HepG2 (cell line): ENCODE measurements around the gene PPP1R18. TPM values are rescaled to one million over a fixed set of nuclear protein-coding genes. Genes with fewer than 3 reads are reported as not detected.
A peak's percentile ranks its signal among the peaks of the same experiment; 100 is the strongest.

Source experiments
- ATAC-seq: fragments of 200-7000 bp; cut with Tn5 transposase; 3 replicates; pipeline ENCODE4 v1.9.1; 2020; ENCODE audit warnings: mild to moderate bottlenecking, moderate library complexity
- BruUV-seq: library from RNA; stranded (reverse); fragments of 400-500 nt; replicated peaks from 2 replicates; lab custom pipeline; 2021; lab: Mats Ljungman, UMichigan
- CTCF ChIA-PET: fragments of 300-600 bp; formaldehyde crosslinking; extraction: SDS; loops from one replicate; lab custom pipeline; 2021; ENCODE audit warnings: low total read pairs, inconsistent platforms, low intra/inter-chr PET ratio; lab: Yijun Ruan, JAX
- POLR2A ChIA-PET: fragments of 350-600 bp; sonication (Branson Sonifier 250); formaldehyde crosslinking; loops from one replicate; lab custom pipeline; 2020; ENCODE audit warnings: antibody characterized with exemption, inconsistent platforms; lab: Yijun Ruan, JAX
- DNase-seq: peaks from one replicate; pipeline ENCODE4 v3.0.0-alpha.2; 2015; ENCODE audit warnings: low spot score
- FAIRE-seq: peaks from 3 replicates; lab custom pipeline; 2011; peaks lifted over from hg19 to GRCh38; lab: Jason Lieb, UNC
- H2AFZ ChIP-seq: one replicate; pipeline ENCODE4 v1.6.1; 2011; ENCODE audit warnings: low read length, inconsistent platforms
- H3K27ac ChIP-seq: fragments of 300-600 bp; 3 replicates; pipeline ENCODE4 v1.8.0; 2011; ENCODE audit warnings: mixed run types, mild to moderate bottlenecking, mixed read lengths, low read length, inconsistent platforms; ENCODE audit not compliant: insufficient read depth; ENCODE audit errors: extremely low read length
- H3K27me3 ChIP-seq, 2 experiments: fragments of 200-600 bp in 1 of 2; 2 replicates in 1 of 2; 3 replicates in 1 of 2; pipeline versions ENCODE4 v1.6.0 to v1.8.0; 2011; ENCODE audit warnings: low read length in 2 of 2, mild to moderate bottlenecking in 2 of 2, moderate library complexity in 2 of 2, inconsistent platforms in 1 of 2; ENCODE audit not compliant: insufficient read depth in 2 of 2, control insufficient read depth in 1 of 2
- H3K36me3 ChIP-seq, 2 experiments: fragments of 200-600 bp in 1 of 2; replicated peaks in 1 of 2; 2 replicates in 1 of 2; 3 replicates in 1 of 2; pipeline versions ENCODE4 v1.5.1 to v1.8.0; 2011; ENCODE audit warnings: low read length in 2 of 2, inconsistent platforms in 1 of 2; ENCODE audit not compliant: insufficient read depth in 2 of 2, control insufficient read depth in 1 of 2
- H3K4me1 ChIP-seq: 2 replicates; pipeline ENCODE4 v1.5.1; 2012; ENCODE audit warnings: low read length, inconsistent platforms; ENCODE audit not compliant: insufficient read depth
- H3K4me2 ChIP-seq: 2 replicates; pipeline ENCODE4 v1.6.0; 2011; ENCODE audit warnings: low read depth, low read length, inconsistent platforms
- H3K4me3 ChIP-seq, 3 experiments: fragments of 200-600 bp in 1 of 3; sonication (generic), shearing (Covaris generic) in 1 of 3; replicated peaks in 1 of 3; 2 replicates each; pipeline ENCODE4 v1.5.1; 2011 to 2016; ENCODE audit warnings: low read length in 3 of 3, inconsistent platforms in 2 of 3, low read depth in 2 of 3, mild to moderate bottlenecking in 2 of 3, control low read depth in 1 of 3, mixed read lengths in 1 of 3; ENCODE audit not compliant: insufficient read depth in 1 of 3
- H3K79me2 ChIP-seq: one replicate; pipeline ENCODE4 v1.6.1; 2011; ENCODE audit warnings: low read length, inconsistent platforms; ENCODE audit not compliant: insufficient read depth
- H3K9ac ChIP-seq: 2 replicates; pipeline ENCODE4 v1.6.0; 2011; ENCODE audit warnings: mild to moderate bottlenecking, low read depth, low read length, inconsistent platforms; ENCODE audit not compliant: insufficient read depth
- H3K9me3 ChIP-seq: 2 replicates; pipeline ENCODE4 v1.5.1; 2012; ENCODE audit warnings: mild to moderate bottlenecking, low read length
- H4K20me1 ChIP-seq: 2 replicates; pipeline ENCODE4 v1.6.0; 2011; ENCODE audit warnings: inconsistent platforms, mild to moderate bottlenecking, low read length, moderate library complexity; ENCODE audit not compliant: insufficient read depth
- ARID2 ChIP-seq: sonication (generic); formaldehyde crosslinking; IDR thresholded peaks from 2 replicates; pipeline ENCODE4 v1.8.1; 2022; ENCODE audit warnings: mild to moderate bottlenecking, missing genetic modification reagents, borderline replicate concordance
- CEBPB ChIP-seq: IDR thresholded peaks from 2 replicates; pipeline ENCODE4 v1.6.1; 2011; ENCODE audit warnings: low read depth, low read length, improper control_type of control experiment, borderline replicate concordance
- NFIB ChIP-seq: sonication (generic); formaldehyde crosslinking; IDR thresholded peaks from 2 replicates; pipeline ENCODE4 v1.9.0; 2021; ENCODE audit warnings: missing genetic modification reagents, mild to moderate bottlenecking, borderline replicate concordance
- POLR2G ChIP-seq: fragments of 200-400 bp; formaldehyde crosslinking; IDR thresholded peaks from 2 replicates; pipeline ENCODE4 v1.6.1; 2018; ENCODE audit warnings: mild to moderate bottlenecking, low read depth, low read length, moderate library complexity
- ZFYVE20 ChIP-seq: sonication (generic); formaldehyde crosslinking; IDR thresholded peaks from 2 replicates; pipeline ENCODE4 v1.8.0; 2023; ENCODE audit warnings: low read depth, mild to moderate bottlenecking, moderate library complexity, missing genetic modification reagents, borderline replicate concordance
- ZNF660 ChIP-seq: sonication (generic); formaldehyde crosslinking; IDR thresholded peaks from 2 replicates; pipeline ENCODE4 v1.5.1; 2020; ENCODE audit warnings: mild to moderate bottlenecking, low read depth, missing genetic modification reagents, borderline replicate concordance
- ZNF768 ChIP-seq: sonication (generic); formaldehyde crosslinking; IDR thresholded peaks from 2 replicates; pipeline ENCODE4 v1.4.0; 2020; ENCODE audit warnings: missing genetic modification reagents
- WGBS: methylation state at CpG from one replicate; pipeline ENCODE4 v1.1.6; 2017; ENCODE audit warnings: low lambda C conversion rate; 5-methylcytosine and 5-hydroxymethylcytosine counted together
- in situ Hi-C: cut with HindIII; loops from 2 replicates; pipeline ENCODE4 v1.10.0; 2017; ENCODE audit warnings: low pct_unique_long_range_greater_than_20kb; ENCODE audit not compliant: extremely low pct_ligation_motif_present
- intact Hi-C: fragments of 100-400 bp; cut with micrococcal nuclease; formaldehyde crosslinking; loops from one replicate; pipeline ENCODE4 v1.10.0; 2022; ENCODE audit not compliant: unreplicated experiment
- polyA plus RNA-seq, 8 experiments: library from polyadenylated mRNA; depleted of rRNA in 3 of 8; stranded (reverse) in 7 of 8; unstranded in 1 of 8; fragments of >200 nt; fragmentation: Illumina TruSeq in 4 of 8; extraction: Trizol in 4 of 8; gene quantifications; 2 replicates each; pipeline versions ENCODE4 v1.2.1 to v1.2.3, GENCODE V29; 2011 to 2016; ENCODE audit warnings: low read depth in 4 of 8, missing spikeins in 1 of 8, mixed read lengths in 1 of 8; ENCODE audit not compliant: insufficient read depth in 1 of 8
- total RNA-seq, 5 experiments: library from RNA; depleted of rRNA; stranded (reverse); fragments of >200 nt; fragmentation: Illumina TruSeq; extraction: Trizol; gene quantifications; 2 replicates each; pipeline ENCODE4 v1.2.3, GENCODE V29; 2016; ENCODE audit warnings: low read depth in 1 of 5
- TF ChIP-seq, protein P1 (sequence below), 2 experiments: sonication (generic) in 1 of 2; formaldehyde crosslinking in 1 of 2; IDR thresholded peaks; 2 replicates each; pipeline versions ENCODE4 v1.5.1 to v1.6.1; 2011 to 2020; ENCODE audit warnings: borderline replicate concordance in 1 of 2, low read depth in 1 of 2, low read length in 1 of 2, mild to moderate bottlenecking in 1 of 2, missing genetic modification reagents in 1 of 2, moderate library complexity in 1 of 2
- TF ChIP-seq, protein P2 (sequence below): sonication (generic); formaldehyde crosslinking; IDR thresholded peaks from 2 replicates; pipeline ENCODE4 v1.4.0; 2020; ENCODE audit warnings: mild to moderate bottlenecking, low read depth, missing genetic modification reagents

Gene PPP1R18
- total and polyA plus RNA-seq, 2 of the 13 experiments (the other 11 are each of a cell fraction or from before 2014, with no cell fraction given) = 4.9 to 9.2 TPM

DNA sequence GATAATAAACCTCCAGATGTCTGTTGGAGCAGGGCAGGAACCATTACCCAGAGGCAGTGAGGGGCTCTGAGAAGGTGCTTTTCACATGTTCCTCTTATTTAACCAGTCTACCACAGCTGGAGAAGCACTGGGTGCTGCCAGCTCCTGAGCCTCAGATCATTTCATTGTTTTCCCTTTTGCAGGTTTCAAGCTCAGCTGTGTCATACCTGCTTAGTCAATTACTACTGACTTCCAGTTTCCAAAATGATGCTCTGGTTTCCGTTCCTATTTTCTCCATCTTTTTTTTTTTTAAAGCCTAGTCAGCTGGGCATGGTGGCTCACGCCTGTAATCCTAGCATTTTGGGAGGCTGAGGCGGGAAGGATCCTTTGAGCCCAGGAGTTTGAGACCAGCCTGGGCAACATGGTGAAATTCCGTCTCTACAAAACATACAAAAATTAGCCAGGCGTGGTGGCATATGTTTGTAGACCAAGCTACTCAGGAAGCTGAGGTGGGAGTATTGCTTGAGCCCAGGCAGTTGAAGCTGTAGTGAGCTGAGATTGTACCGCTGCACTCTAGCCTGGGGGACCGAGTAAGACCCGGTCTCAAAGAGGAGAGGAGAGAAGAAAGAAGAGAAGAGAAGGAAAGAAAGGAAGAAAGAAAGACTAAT is 49.3 kb upstream of the PPP1R18 start:
- no peak for DNase-seq
- FAIRE-seq = no peak
- Histone ChIP-seq H3K9me3 (no peaks in the 10 kb centered on the region), H3K79me2 (peaks cover 3% of the 10 kb centered on the region), H3K4me1 (peaks cover 47% of the 10 kb centered on the region), H2AFZ (no peak overlapping the region), H3K4me2 (no peak overlapping the region), H3K9ac (no peak overlapping the region), H3K4me3 (no peak overlapping the region), H3K27me3 (no peaks in the 10 kb centered on the region), H3K27ac (no peak overlapping the region), H3K36me3 (peaks cover 9 to 52% of the 10 kb centered on the region in 2 experiments), H4K20me1 (no peaks in the 10 kb centered on the region)
- POLR2A ChIA-PET = interaction anchor here (1.3 to 16.9 kb wide), 2 partner anchors 14 to 31 kb away, joined by 3 to 414 read pairs; no protein-coding TSS in a partner anchor
- intact Hi-C loops (no loop called here), in situ Hi-C loops (no loop called here)
- BruUV-seq = no TSS peak
- CTCF ChIA-PET = no interaction called here
- no peak for ATAC-seq
- 0 out of 2 replicates have a peak, but pooled peaks have one; percentile 12 for TF ChIP-seq POLR2G
- TF ChIP-seq, protein P1, sequence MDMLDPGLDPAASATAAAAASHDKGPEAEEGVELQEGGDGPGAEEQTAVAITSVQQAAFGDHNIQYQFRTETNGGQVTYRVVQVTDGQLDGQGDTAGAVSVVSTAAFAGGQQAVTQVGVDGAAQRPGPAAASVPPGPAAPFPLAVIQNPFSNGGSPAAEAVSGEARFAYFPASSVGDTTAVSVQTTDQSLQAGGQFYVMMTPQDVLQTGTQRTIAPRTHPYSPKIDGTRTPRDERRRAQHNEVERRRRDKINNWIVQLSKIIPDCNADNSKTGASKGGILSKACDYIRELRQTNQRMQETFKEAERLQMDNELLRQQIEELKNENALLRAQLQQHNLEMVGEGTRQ (IDR thresholded peaks at IDR 0.05; ENCODE audit: low read depth, low read length) = no peak
- TF ChIP-seq, protein P1 (CRISPR knock-in tag; IDR thresholded peaks at IDR 0.05; ENCODE audit: borderline replicate concordance) = no peak
- TF ChIP-seq ZNF768 (CRISPR knock-in tag) = no peak
- TF ChIP-seq ARID2 (CRISPR knock-in tag) = no peak
- no peak for TF ChIP-seq NFIB
- no peak for TF ChIP-seq ZNF660 (CRISPR knock-in tag)
- TF ChIP-seq, protein P2, sequence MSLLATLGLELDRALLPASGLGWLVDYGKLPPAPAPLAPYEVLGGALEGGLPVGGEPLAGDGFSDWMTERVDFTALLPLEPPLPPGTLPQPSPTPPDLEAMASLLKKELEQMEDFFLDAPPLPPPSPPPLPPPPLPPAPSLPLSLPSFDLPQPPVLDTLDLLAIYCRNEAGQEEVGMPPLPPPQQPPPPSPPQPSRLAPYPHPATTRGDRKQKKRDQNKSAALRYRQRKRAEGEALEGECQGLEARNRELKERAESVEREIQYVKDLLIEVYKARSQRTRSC (CRISPR knock-in tag) = no peak
- TF ChIP-seq CEBPB = no peak
- no peak for TF ChIP-seq ZFYVE20 (CRISPR knock-in tag)
- WGBS = 98% methylated on average over 8 of the region's 8 CpGs
